ENCODE measurements around the gene GPR83.

GPR83 gene

GRCh38 chr11:94338651-94339050 is 62.6 kb downstream of the GPR83 start:
- Histone ChIP-seq H3K9ac (ENCODE audit: low read depth, low read length, poor library complexity, severe bottlenecking) (no peak overlapping the region), H3K36me3 (ENCODE audit: insufficient read depth, low read length) (no peaks in the 10 kb centered on the region), H3K79me2 (ENCODE audit: insufficient read depth, low read length) (no peaks in the 10 kb centered on the region), H3K9me2 (replicated peaks; ENCODE audit: low read depth, low read length) (no peaks in the 10 kb centered on the region), H3K4me1 (ENCODE audit: insufficient read depth, low read length, poor library complexity, severe bottlenecking) (no peaks in the 10 kb centered on the region), H3F3A (ENCODE audit: low read depth) (no peaks in the 10 kb centered on the region), H3K4me2 (ENCODE audit: low read depth, low read length, poor library complexity, severe bottlenecking) (no peak overlapping the region), H3K27me3 (ENCODE audit: insufficient read depth, low read length, poor library complexity, severe bottlenecking) (no peaks in the 10 kb centered on the region), H3K9me3 (ENCODE audit: insufficient read depth, low read depth, low read length) (no peaks in the 10 kb centered on the region), H2AFZ (ENCODE audit: low read length) (no peak overlapping the region), H3K4me3 (ENCODE audit: low read length, poor library complexity, severe bottlenecking) (no peak overlapping the region), H4K20me1 (ENCODE audit: insufficient read depth, low read length, poor library complexity, severe bottlenecking) (no peaks in the 10 kb centered on the region)
- TF ChIP-seq EZH2phosphoT487 (IDR thresholded peaks at IDR 0.05; ENCODE audit: borderline replicate concordance) (no peak), CTCF (conservative IDR thresholded peaks at IDR 0.05; ENCODE audit: low read length) (no peak)

- H3K9me2 ChIP-seq (replicated peaks; ENCODE audit: low read depth, low read length): no peaks in the 10 kb centered on the region
- TF ChIP-seq EZH2phosphoT487 (IDR thresholded peaks at IDR 0.05; ENCODE audit: borderline replicate concordance) (no peak), CTCF (conservative IDR thresholded peaks at IDR 0.05; ENCODE audit: low read length) (no peak)
- H2AFZ ChIP-seq (ENCODE audit: low read length): no peak overlapping the region
- H3F3A ChIP-seq (ENCODE audit: low read depth): no peaks in the 10 kb centered on the region
- H3K27me3 ChIP-seq (ENCODE audit: insufficient read depth, low read length, poor library complexity, severe bottlenecking): no peaks in the 10 kb centered on the region
- no peaks in the 10 kb centered on the region for H3K79me2 ChIP-seq (ENCODE audit: insufficient read depth, low read length)
- no peaks in the 10 kb centered on the region for H4K20me1 ChIP-seq (ENCODE audit: insufficient read depth, low read length, poor library complexity, severe bottlenecking)
- no peaks in the 10 kb centered on the region for H3K4me1 ChIP-seq (ENCODE audit: insufficient read depth, low read length, poor library complexity, severe bottlenecking)
- H3K36me3 ChIP-seq (ENCODE audit: insufficient read depth, low read length): no peaks in the 10 kb centered on the region
- no peaks in the 10 kb centered on the region for H3K9me3 ChIP-seq (ENCODE audit: insufficient read depth, low read depth, low read length)
- no peak overlapping the region for H3K9ac ChIP-seq (ENCODE audit: low read depth, low read length, poor library complexity, severe bottlenecking)
- H3K4me2 ChIP-seq (ENCODE audit: low read depth, low read length, poor library complexity, severe bottlenecking): no peak overlapping the region
- no peak overlapping the region for H3K4me3 ChIP-seq (ENCODE audit: low read length, poor library complexity, severe bottlenecking)
Measured at GRCh38 chr11:94336033-94336432, 65.2 kb downstream of the GPR83 start.

GRCh38 chr11:94332814-94333213 is 68.4 kb downstream of the GPR83 start:
- H3K4me3 ChIP-seq (ENCODE audit: low read length, poor library complexity, severe bottlenecking): no peak overlapping the region
- H3K36me3 ChIP-seq (ENCODE audit: insufficient read depth, low read length): no peaks in the 10 kb centered on the region
- no peaks in the 10 kb centered on the region for H3K9me3 ChIP-seq (ENCODE audit: insufficient read depth, low read depth, low read length)
- no peaks in the 10 kb centered on the region for H3F3A ChIP-seq (ENCODE audit: low read depth)
- H4K20me1 ChIP-seq (ENCODE audit: insufficient read depth, low read length, poor library complexity, severe bottlenecking): no peaks in the 10 kb centered on the region
- no peaks in the 10 kb centered on the region for H3K4me1 ChIP-seq (ENCODE audit: insufficient read depth, low read length, poor library complexity, severe bottlenecking)
- TF ChIP-seq CTCF (conservative IDR thresholded peaks at IDR 0.05; ENCODE audit: low read length) (no peak), EZH2phosphoT487 (IDR thresholded peaks at IDR 0.05; ENCODE audit: borderline replicate concordance) (no peak)
- H3K79me2 ChIP-seq (ENCODE audit: insufficient read depth, low read length): no peaks in the 10 kb centered on the region
- H2AFZ ChIP-seq (ENCODE audit: low read length): no peak overlapping the region
- H3K27me3 ChIP-seq (ENCODE audit: insufficient read depth, low read length, poor library complexity, severe bottlenecking): no peaks in the 10 kb centered on the region
- no peak overlapping the region for H3K4me2 ChIP-seq (ENCODE audit: low read depth, low read length, poor library complexity, severe bottlenecking)
- no peaks in the 10 kb centered on the region for H3K9me2 ChIP-seq (replicated peaks; ENCODE audit: low read depth, low read length)
- H3K9ac ChIP-seq (ENCODE audit: low read depth, low read length, poor library complexity, severe bottlenecking): no peak overlapping the region

Data from Loucy (cell line).